SJSA1 (cell line): Measurements from ENCODE around the gene CAMP. TPM values are rescaled to one million over a fixed set of nuclear protein-coding genes. Genes with fewer than 3 reads are reported as not detected.
"Not testable (repeated sequence)": the region's sequence is repeated elsewhere in the genome, so short reads cannot be mapped to it uniquely, and the experiment has no call there.

ENCODE experiments used
- DNase-seq, 2 experiments: peaks; one replicate each; pipeline ENCODE4 v3.0.0-alpha.2; 2015 to 2020; ENCODE audit warnings: low spot score in 2 of 2, low read depth in 1 of 2
- H3K27ac ChIP-seq: fragments of 250-450 bp; sonication (Bioruptor Pico); 2 replicates; pipeline ENCODE4 v1.5.1; 2020; ENCODE audit warnings: mild to moderate bottlenecking, moderate library complexity
- H3K27me3 ChIP-seq: fragments of 250-450 bp; sonication (Bioruptor Pico); replicated peaks from 2 replicates; pipeline ENCODE4 v1.5.1; 2020; ENCODE audit warnings: mild to moderate bottlenecking, moderate library complexity
- H3K36me3 ChIP-seq: fragments of 250-450 bp; sonication (Bioruptor Pico); 2 replicates; pipeline ENCODE4 v1.5.1; 2020; ENCODE audit warnings: mild to moderate bottlenecking
- H3K4me1 ChIP-seq: fragments of 250-450 bp; sonication (Bioruptor Pico); replicated peaks from 2 replicates; pipeline ENCODE4 v1.6.1; 2021; ENCODE audit warnings: mild to moderate bottlenecking
- H3K4me3 ChIP-seq: fragments of 250-450 bp; sonication (Bioruptor Pico); 2 replicates; pipeline ENCODE4 v1.5.1; 2020; ENCODE audit warnings: mild to moderate bottlenecking
- H3K9me3 ChIP-seq: fragments of 250-450 bp; sonication (Bioruptor Pico); replicated peaks from 2 replicates; pipeline ENCODE4 v1.5.1; 2020; ENCODE audit warnings: mild to moderate bottlenecking
- total RNA-seq: library from RNA; depleted of rRNA; stranded (reverse); fragments of >200 nt; shearing (Covaris generic); gene quantifications from 2 replicates; pipeline ENCODE4 v1.2.3, GENCODE V29; 2014

The CAMP gene
- total RNA-seq, 1 experiment from 2014 or later: not detected

GRCh38 chr3:48247401-48247811 lies 24.1 kb downstream of the CAMP start:
- H3K27me3 ChIP-seq: no peaks in the 10 kb centered on the region
- H3K36me3 ChIP-seq: no peaks in the 10 kb centered on the region
- H3K4me1 ChIP-seq: no peaks in the 10 kb centered on the region
- no peak for DNase-seq
- no peak overlapping the region for H3K27ac ChIP-seq
- no peak overlapping the region for H3K4me3 ChIP-seq
- H3K9me3 ChIP-seq: no peaks in the 10 kb centered on the region

GRCh38 chr3:48248095-48248850 lies 25.0 kb downstream of the CAMP start:
- no peak overlapping the region for H3K27ac ChIP-seq
- H3K4me1 ChIP-seq: no peaks in the 10 kb centered on the region
- H3K4me3 ChIP-seq: no peak overlapping the region
- H3K27me3 ChIP-seq: no peaks in the 10 kb centered on the region
- H3K36me3 ChIP-seq: no peaks in the 10 kb centered on the region
- no peak for DNase-seq
- H3K9me3 ChIP-seq: no peaks in the 10 kb centered on the region

- H3K27ac ChIP-seq: no peak overlapping the region
- no peaks in the 10 kb centered on the region for H3K36me3 ChIP-seq
- H3K9me3 ChIP-seq: no peaks in the 10 kb centered on the region
- H3K27me3 ChIP-seq: no peaks in the 10 kb centered on the region
- no peaks in the 10 kb centered on the region for H3K4me1 ChIP-seq
- H3K4me3 ChIP-seq: no peak overlapping the region
- DNase-seq: no peak
Observed at GRCh38 chr3:48256557-48256956, 33.3 kb downstream of the CAMP start.

GRCh38 chr3:48258530-48258929 lies 35.2 kb downstream of the CAMP start:
- no peak for DNase-seq
- Histone ChIP-seq H3K27me3 (no peaks in the 10 kb centered on the region), H3K27ac (no peak overlapping the region), H3K9me3 (no peaks in the 10 kb centered on the region), H3K4me1 (no peaks in the 10 kb centered on the region), H3K36me3 (no peaks in the 10 kb centered on the region), H3K4me3 (no peak overlapping the region)

GRCh38 chr3:48267782-48268181 lies 44.5 kb downstream of the CAMP start:
- Histone ChIP-seq H3K4me3 (no peak overlapping the region), H3K36me3 (no peaks in the 10 kb centered on the region; the same call in 1 of the 2 replicates), H3K27ac (no peak overlapping the region), H3K9me3 (no peaks in the 10 kb centered on the region), H3K27me3 (no peaks in the 10 kb centered on the region), H3K4me1 (no peaks in the 10 kb centered on the region)
- DNase-seq: no peak

- no peaks in the 10 kb centered on the region; the same call in 1 of the 2 replicates for H3K36me3 ChIP-seq
- H3K4me3 ChIP-seq: no peak overlapping the region
- H3K9me3 ChIP-seq: no peaks in the 10 kb centered on the region
- H3K4me1 ChIP-seq: no peaks in the 10 kb centered on the region
- H3K27me3 ChIP-seq: no peaks in the 10 kb centered on the region
- H3K27ac ChIP-seq: no peak overlapping the region
- no peak for DNase-seq
Observed at GRCh38 chr3:48268381-48268935, 45.2 kb downstream of the CAMP start.

- no peak for DNase-seq
- Histone ChIP-seq H3K36me3 (no peaks in the 10 kb centered on the region; the same call in 1 of the 2 replicates), H3K4me3 (no peak overlapping the region), H3K27ac (no peak overlapping the region), H3K4me1 (no peaks in the 10 kb centered on the region), H3K27me3 (no peaks in the 10 kb centered on the region), H3K9me3 (no peaks in the 10 kb centered on the region)
Observed at GRCh38 chr3:48268936-48269561, 45.8 kb downstream of the CAMP start.

GRCh38 chr3:48269592-48269991 lies 46.3 kb downstream of the CAMP start:
- Histone ChIP-seq H3K9me3 (no peaks in the 10 kb centered on the region), H3K27ac (no peak overlapping the region), H3K36me3 (no peaks in the 10 kb centered on the region; the same call in 1 of the 2 replicates), H3K4me1 (no peaks in the 10 kb centered on the region), H3K27me3 (no peaks in the 10 kb centered on the region), H3K4me3 (no peak overlapping the region)
- DNase-seq: no peak

GRCh38 chr3:48270306-48270705 lies 47.0 kb downstream of the CAMP start:
- Histone ChIP-seq H3K27me3 (no peaks in the 10 kb centered on the region), H3K4me3 (no peak overlapping the region), H3K4me1 (no peaks in the 10 kb centered on the region), H3K27ac (no peak overlapping the region), H3K36me3 (no peaks in the 10 kb centered on the region; the same call in 1 of the 2 replicates), H3K9me3 (no peaks in the 10 kb centered on the region)
- no peak for DNase-seq

GRCh38 chr3:48271223-48271622 lies 47.9 kb downstream of the CAMP start:
- H3K36me3 ChIP-seq, H3K27ac ChIP-seq, DNase-seq, H3K4me3 ChIP-seq, H3K27me3 ChIP-seq, H3K4me1 ChIP-seq, H3K9me3 ChIP-seq: not testable (repeated sequence)

GRCh38 chr3:48271763-48272498 lies 48.6 kb downstream of the CAMP start:
- no peak for DNase-seq
- no peaks in the 10 kb centered on the region; the same call in 1 of the 2 replicates for H3K36me3 ChIP-seq
- no peaks in the 10 kb centered on the region for H3K9me3 ChIP-seq
- H3K27me3 ChIP-seq: no peaks in the 10 kb centered on the region
- no peak overlapping the region for H3K4me3 ChIP-seq
- no peaks in the 10 kb centered on the region for H3K4me1 ChIP-seq
- no peak overlapping the region for H3K27ac ChIP-seq

GRCh38 chr3:48273594-48274211 lies 50.4 kb downstream of the CAMP start:
- H3K36me3 ChIP-seq: no peaks in the 10 kb centered on the region
- H3K4me1 ChIP-seq: no peaks in the 10 kb centered on the region
- no peaks in the 10 kb centered on the region for H3K9me3 ChIP-seq
- no peak overlapping the region for H3K27ac ChIP-seq
- H3K4me3 ChIP-seq: no peak overlapping the region
- DNase-seq: peak; percentile 36 to 53
- no peaks in the 10 kb centered on the region for H3K27me3 ChIP-seq

- Histone ChIP-seq H3K4me3 (no peak overlapping the region), H3K36me3 (no peaks in the 10 kb centered on the region), H3K27ac (no peak overlapping the region), H3K4me1 (no peaks in the 10 kb centered on the region), H3K27me3 (no peaks in the 10 kb centered on the region), H3K9me3 (no peaks in the 10 kb centered on the region)
- DNase-seq: no peak
Observed at GRCh38 chr3:48274452-48274851, 51.2 kb downstream of the CAMP start.
